Femur (tissue), 1 donor: ENCODE data around the gene NEIL3.

Experiments
- DNase-seq: peaks from one replicate; pipeline ENCODE4 v3.0.0-alpha.2; 2017

Gene NEIL3

DNA sequence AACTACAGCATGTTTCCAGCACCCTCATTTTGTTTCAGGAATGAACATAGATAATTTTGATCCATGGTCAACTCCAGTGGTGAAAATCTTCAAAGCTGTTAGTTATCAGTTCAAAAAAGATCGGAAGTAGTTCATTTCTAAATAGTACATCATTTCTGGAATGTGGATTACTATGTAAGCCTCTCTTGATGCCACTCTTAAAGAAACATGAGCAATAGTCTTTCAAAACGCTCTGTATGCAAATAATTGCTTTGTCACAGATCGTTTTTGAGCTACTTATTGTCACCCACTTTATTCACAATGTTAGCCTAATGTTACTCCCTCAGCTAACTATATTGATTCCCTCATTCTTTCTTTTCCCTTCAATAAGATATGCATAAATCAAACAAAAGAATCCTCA is 65.7 kb downstream of the NEIL3 start:
- no peak for DNase-seq

DNA sequence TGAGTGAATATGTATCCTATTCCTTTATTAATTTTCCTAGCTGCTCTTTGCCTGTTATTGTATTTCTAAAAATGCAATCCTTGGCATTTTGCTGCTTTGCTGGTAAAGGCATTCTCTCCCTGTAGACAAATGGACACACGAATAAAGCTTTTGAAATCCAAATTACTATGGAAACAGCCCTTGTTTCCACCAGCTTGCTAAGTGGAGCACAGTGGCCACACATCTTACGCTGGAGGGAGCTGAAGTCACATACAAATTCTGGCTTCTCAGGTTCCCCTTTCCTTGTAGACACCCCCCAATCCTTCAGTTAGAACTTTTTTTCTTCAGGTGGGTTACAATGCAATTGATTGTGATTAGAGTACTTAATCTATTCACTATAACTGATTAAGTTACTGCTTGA is 66.3 kb downstream of the NEIL3 start:
- no peak for DNase-seq

GRCh38 chr4:177380730-177381287 is 71.1 kb downstream of the NEIL3 start:
- no peak for DNase-seq

GRCh38 chr4:177381762-177382310 is 72.2 kb downstream of the NEIL3 start:
- no peak for DNase-seq

- DNase-seq = no peak
These were observed 75.3 kb downstream of the NEIL3 start for GRCh38 chr4:177384856-177385397.

GRCh38 chr4:177385576-177386277 is 76.1 kb downstream of the NEIL3 start:
- DNase-seq = no peak

DNA sequence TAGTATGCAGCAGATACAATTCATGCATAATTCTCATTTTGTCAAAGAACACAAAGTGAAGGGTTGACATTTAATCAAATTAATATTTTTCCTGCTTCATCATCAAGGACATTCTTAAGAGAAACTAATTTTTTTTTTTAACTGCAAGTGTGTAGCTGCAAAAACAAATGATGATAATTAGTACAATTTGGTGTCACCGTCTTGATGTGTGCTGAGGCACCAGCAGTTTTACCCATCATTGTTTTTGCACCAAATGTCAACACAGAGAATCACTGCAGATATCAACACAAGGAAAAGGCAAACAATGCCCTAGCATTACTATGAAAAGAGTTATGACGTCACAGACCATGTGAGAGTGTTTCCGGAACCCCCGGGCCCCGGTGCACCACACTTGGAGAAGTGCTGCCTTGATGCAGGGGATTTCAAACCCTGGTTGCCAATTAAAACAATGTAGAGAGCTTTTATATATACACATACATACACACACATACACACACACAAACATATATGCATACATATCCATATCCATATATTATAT is 76.7 kb downstream of the NEIL3 start:
- DNase-seq = no peak

DNA sequence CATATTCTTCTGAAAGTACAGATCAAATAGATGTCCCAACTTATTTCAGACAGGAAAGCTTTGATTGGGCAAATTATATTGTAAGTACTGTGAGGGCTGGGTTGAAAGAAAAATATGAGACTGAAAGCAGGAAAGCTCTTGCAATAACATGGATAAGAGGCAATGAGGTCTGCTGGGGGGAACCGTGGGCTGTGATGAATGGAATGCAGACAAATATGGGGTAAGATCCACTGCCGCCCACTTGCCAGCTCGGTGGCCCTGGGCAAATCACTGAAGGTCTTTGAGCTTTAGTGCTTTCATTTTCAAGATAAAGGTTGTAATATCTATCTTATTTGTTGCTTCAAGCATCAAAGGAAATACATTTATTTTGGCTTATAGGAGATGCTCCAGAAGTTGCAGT is 81.6 kb downstream of the NEIL3 start:
- DNase-seq = no peak

DNA sequence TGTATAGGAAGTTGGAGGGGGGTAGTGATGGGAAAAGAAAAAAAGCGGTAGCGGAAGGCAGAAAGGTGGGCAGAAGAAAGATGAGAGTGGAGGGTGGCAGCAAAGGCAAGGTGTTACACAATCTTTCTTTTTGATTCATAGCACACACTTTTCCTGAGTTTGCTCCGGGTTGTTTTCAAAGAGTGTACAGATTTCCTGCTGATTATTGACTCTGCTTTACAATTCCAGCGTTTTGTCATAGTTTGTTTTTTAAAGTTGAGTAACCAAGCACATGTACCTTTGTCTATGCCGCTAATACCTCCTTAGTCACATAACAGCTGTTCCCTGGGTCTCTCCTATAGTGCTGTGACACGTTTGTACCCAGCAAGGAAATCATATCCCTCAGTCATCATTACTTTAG is 82.3 kb downstream of the NEIL3 start:
- DNase-seq = no peak

GRCh38 chr4:177393236-177393635 is 83.6 kb downstream of the NEIL3 start:
- no peak for DNase-seq

- DNase-seq = no peak
These were observed 86.7 kb downstream of the NEIL3 start for GRCh38 chr4:177396352-177396751.

DNA sequence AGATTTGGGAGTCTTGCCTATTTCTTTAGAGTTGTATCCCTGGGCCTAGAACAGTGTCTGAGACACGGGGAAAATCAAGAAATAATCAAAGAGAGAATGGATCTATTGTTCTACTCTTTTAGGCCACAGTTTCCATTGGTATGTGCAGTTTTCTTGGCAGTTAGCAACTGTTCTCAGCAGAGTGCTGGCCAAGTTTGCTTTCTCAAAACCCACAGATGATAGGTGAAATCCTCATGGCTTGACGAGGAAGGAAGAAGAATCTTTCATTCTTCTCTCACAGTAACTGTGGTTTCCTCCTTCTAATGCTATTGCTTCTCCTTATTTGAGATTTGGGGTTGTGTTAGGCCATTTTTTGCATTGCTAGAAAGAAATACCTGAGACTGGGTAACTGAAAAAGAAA is 90.4 kb downstream of the NEIL3 start:
- no peak for DNase-seq

DNA sequence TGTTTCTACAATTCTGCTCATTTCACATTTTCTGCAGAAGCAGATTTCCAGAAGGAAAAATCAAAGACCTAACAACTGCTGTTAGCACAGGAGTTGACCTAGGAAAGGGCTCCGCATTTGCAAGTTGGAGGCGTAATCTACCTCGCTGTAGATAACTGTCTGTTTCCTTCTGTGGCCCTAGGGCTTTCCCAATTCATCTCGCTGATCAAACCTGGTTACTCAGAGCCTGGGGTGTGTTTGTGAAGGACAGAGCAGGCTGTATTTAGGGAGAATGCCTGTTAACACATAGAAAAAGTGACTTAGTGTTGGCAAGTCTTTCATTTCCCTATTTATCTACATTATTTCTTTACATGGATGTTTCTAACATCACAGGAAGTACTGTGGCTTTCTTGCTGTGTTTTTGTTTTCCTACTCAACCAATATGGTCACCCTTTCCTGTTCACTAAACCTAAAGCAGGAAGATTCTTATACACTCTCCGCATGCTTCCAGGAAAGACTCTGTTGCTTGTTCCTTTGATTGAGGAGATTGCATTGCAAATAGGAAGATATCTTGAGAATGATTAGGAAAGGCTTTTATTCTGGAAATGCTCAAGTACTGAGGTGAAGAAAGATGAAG is 92.1 kb downstream of the NEIL3 start:
- no peak for DNase-seq

DNA sequence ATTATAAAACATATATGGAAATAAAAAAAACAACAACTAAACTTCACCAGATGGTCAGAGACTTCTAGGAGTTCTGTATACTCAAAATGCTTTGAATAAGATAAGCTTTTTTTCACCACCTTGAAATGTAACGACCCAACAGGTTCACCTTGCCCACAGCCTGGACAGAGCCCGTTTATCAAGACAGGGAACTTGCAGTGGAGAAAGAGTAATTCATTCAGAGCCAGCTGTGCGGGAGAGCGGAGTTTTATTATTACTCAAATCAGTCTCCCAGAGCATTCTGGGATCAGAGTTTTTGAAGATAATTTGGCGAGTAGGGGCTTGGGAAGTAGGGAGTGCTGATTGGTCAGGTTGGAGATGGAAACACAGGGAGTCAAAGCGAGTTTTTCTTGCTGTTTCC is 94.1 kb downstream of the NEIL3 start:
- DNase-seq = no peak

GRCh38 chr4:177404342-177404741 is 94.7 kb downstream of the NEIL3 start:
- no peak for DNase-seq

GRCh38 chr4:177404986-177405385 is 95.3 kb downstream of the NEIL3 start:
- DNase-seq = no peak

DNA sequence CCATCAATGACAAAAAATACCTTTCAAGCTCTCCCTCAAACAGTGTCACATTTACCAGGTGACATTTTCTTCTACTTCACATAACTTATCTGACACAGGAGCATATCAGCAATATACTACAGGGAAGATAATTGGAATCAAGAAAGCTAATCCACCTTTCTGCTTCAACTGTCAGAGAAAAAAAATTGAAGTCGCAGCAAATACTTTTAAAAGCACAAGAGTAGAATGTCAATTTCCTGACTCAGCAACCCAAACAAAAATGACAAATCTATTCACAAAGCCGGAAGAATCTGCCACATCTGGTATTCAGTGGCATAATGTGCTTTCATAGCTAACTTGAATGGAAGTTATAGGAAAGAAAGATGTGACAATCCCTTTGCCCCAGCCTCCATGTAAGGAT is 95.8 kb downstream of the NEIL3 start:
- no peak for DNase-seq

- no peak for DNase-seq
These were observed 98.3 kb downstream of the NEIL3 start for GRCh38 chr4:177408023-177408422.

- DNase-seq = no peak
These were observed 100.9 kb downstream of the NEIL3 start for GRCh38 chr4:177410566-177410965.

- no peak for DNase-seq
These were observed 102.3 kb downstream of the NEIL3 start for GRCh38 chr4:177411996-177412395.
